ENCODE data around the gene SH3D19. TPM values are rescaled to one million over a fixed set of nuclear protein-coding genes. Genes with fewer than 3 reads are reported as not detected.
A peak's percentile ranks its signal among the peaks of the same experiment; 100 is the strongest.

The SH3D19 gene
- total RNA-seq, 3 donors from 2014 or later: 97.5 to 140 (median 102) TPM

GRCh38 chr4:151074416-151074916 is 250.9 kb downstream of the SH3D19 start:
- H3K9me3 ChIP-seq: no peaks in the 10 kb centered on the region
- intact Hi-C loops (cut with DNase I, micrococcal nuclease): no loop called here
- no peaks in the 10 kb centered on the region for H3K36me3 ChIP-seq (ENCODE audit: low read depth)
- H3K4me3 ChIP-seq: no peak overlapping the region
- TF ChIP-seq CTCF (IDR thresholded peaks at IDR 0.05): no peak
- DNase-seq (no peak), ATAC-seq (peak; percentile 76)
- no peaks in the 10 kb centered on the region for H3K4me1 ChIP-seq (ENCODE audit: low read depth)

Other genes with a start within 250 kb of the SH3D19 start
- 1,000 to 10,000 TPM; 1,131 to 1,494 (median 1,246) TPM for gene RPS3A, start 226.0 kb downstream of the SH3D19 start, total RNA-seq
- gene PRSS48, start 48.4 kb downstream of the SH3D19 start, total RNA-seq: not detected
- 10 to 100 TPM; 21.6 to 53.1 (median 29.1) TPM for gene FHIP1A, start 83.6 kb upstream of the SH3D19 start, total RNA-seq